ENCODE data around the gene LPP. TPM values are rescaled to one million over a fixed set of nuclear protein-coding genes. Genes with fewer than 3 reads are reported as not detected.

LPP gene
- total and polyA plus RNA-seq, 9 of the 15 experiments (the other 6 are each of a cell fraction or from before 2014, with no cell fraction given), result 0.07 to 0.18 TPM; not detected in 7

DNA sequence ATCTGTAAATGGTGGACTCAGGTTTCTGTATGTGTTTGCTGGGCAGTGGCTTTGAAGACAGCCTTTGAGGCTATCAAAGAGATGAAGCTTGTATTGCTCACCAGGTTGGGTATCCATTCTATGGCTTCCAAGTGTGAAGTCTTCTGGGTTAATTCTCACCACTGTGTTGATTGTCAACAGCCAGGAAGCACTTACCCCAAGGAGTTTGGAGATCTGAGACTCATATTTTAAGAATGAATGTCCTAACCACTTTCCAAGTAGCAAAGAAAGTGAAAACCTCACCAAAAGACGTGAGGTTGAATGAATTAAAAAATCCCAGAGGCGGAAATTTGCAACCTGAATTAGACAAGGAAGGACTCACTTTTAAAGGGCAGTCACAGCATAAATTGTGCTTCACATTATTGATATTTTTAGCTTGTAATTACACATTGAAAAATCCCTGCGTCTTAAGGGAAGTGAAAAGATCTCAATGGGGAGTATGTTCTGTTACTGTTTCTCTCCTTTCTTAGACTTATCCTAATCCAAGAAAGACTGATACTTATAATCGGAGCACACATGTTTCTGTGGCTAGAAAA is 713.8 kb downstream of the LPP start:
- H3K36me3 ChIP-seq (ENCODE audit: control insufficient read depth, insufficient read depth, low read length), result no peaks in the 10 kb centered on the region
- no peak overlapping the region for H3K9ac ChIP-seq (ENCODE audit: insufficient read depth in 1 of 2, low read depth in 2 of 2, low read length in 2 of 2)
- no peaks in the 10 kb centered on the region for H3K9me3 ChIP-seq (replicated peaks; ENCODE audit: control insufficient read depth, insufficient read depth, low read depth, low read length)
- ChIA-PET CTCF (ENCODE audit: low intra/inter-chr PET ratio) (no interaction called here), POLR2A (no interaction called here)
- H3K9me1 ChIP-seq (ENCODE audit: control insufficient read depth, insufficient read depth, low read length), result no peaks in the 10 kb centered on the region
- WGBS (ENCODE audit: insufficient coverage, low coverage, missing lambda C conversion rate), result 0% methylated on average over 4 of the region's 4 CpGs
- no TSS peak for BruUV-seq (replicated peaks)
- no peaks in the 10 kb centered on the region for H3K79me2 ChIP-seq (ENCODE audit: control insufficient read depth, insufficient read depth, low read length)
- H4K20me1 ChIP-seq (replicated peaks; ENCODE audit: control insufficient read depth, insufficient read depth, low read length), result no peaks in the 10 kb centered on the region
- H2AFZ ChIP-seq (ENCODE audit: low read depth, low read length), result no peak overlapping the region
- TF ChIP-seq NCOA2 (IDR thresholded peaks at IDR 0.05; ENCODE audit: partially characterized antibody in 2 of 2), result no peak
- no peak for TF ChIP-seq CHD4 (IDR thresholded peaks at IDR 0.05; ENCODE audit: insufficient read depth, insufficient replicate concordance, low read depth, low read length, poor library complexity, severe bottlenecking)
- no peak for TF ChIP-seq HNRNPL (IDR thresholded peaks at IDR 0.05; ENCODE audit: low read depth, low read length)
- in situ Hi-C loops (cut with MboI), result no loop called here
- intact Hi-C loops (cut with micrococcal nuclease), result no loop called here
- no peak overlapping the region for H3K27ac ChIP-seq (ENCODE audit: extremely low read depth, low read depth, low read length)
- no peak for FAIRE-seq
- no peak for DNase-seq (ENCODE audit: extremely low read depth in 1 of 4, low spot score in 3 of 4)
- H3K27me3 ChIP-seq (ENCODE audit: control insufficient read depth in 2 of 2, insufficient read depth in 2 of 2, low read length in 2 of 2), result no peaks in the 10 kb centered on the region
- ATAC-seq, result no peak
- no peak overlapping the region for H3K4me2 ChIP-seq (ENCODE audit: insufficient read depth, low read length)
- H3K4me1 ChIP-seq (replicated peaks in 1 of 2; ENCODE audit: control insufficient read depth in 2 of 2, insufficient read depth in 2 of 2, low read length in 2 of 2), result no peaks in the 10 kb centered on the region
- no peak overlapping the region for H3K4me3 ChIP-seq

DNA sequence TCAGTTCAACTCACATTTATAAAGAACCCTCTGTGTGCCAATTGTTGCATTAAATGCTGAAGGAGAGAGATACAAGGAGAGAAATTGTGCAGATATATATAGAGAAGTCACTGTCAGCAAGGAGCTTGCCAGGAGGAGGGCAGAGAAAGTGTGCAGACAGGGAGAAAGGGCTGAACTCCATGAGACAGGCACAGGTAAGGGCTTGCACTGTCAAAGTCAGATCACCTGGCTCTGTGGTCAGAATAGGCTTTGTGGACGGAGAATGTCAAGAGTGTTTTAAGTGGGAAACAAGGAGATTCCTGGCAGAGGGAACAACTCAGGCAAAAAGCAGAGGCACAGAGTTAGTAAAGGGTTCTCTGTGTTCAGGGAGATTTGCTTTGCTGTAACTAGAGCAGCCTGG is 714.8 kb downstream of the LPP start:
- intact Hi-C loops (cut with micrococcal nuclease), result no loop called here
- DNase-seq (ENCODE audit: extremely low read depth in 1 of 4, low spot score in 3 of 4) (no peak), ATAC-seq (no peak), FAIRE-seq (no peak)
- H2AFZ ChIP-seq (ENCODE audit: low read depth, low read length), result no peak overlapping the region
- H3K36me3 ChIP-seq (ENCODE audit: control insufficient read depth, insufficient read depth, low read length), result no peaks in the 10 kb centered on the region
- WGBS (ENCODE audit: insufficient coverage, low coverage, missing lambda C conversion rate), result 0% methylated on average over 1 of the region's 1 CpG
- ChIA-PET CTCF (ENCODE audit: low intra/inter-chr PET ratio) (no interaction called here), POLR2A (no interaction called here)
- H3K9me3 ChIP-seq (replicated peaks; ENCODE audit: control insufficient read depth, insufficient read depth, low read depth, low read length), result no peaks in the 10 kb centered on the region
- no peaks in the 10 kb centered on the region for H3K27me3 ChIP-seq (ENCODE audit: control insufficient read depth in 2 of 2, insufficient read depth in 2 of 2, low read length in 2 of 2)
- H3K4me1 ChIP-seq (replicated peaks in 1 of 2; ENCODE audit: control insufficient read depth in 2 of 2, insufficient read depth in 2 of 2, low read length in 2 of 2), result no peaks in the 10 kb centered on the region
- no peak overlapping the region for H3K9ac ChIP-seq (ENCODE audit: insufficient read depth in 1 of 2, low read depth in 2 of 2, low read length in 2 of 2)
- no TSS peak for BruUV-seq (replicated peaks)
- H3K4me3 ChIP-seq, result no peak overlapping the region
- TF ChIP-seq KAT8 (IDR thresholded peaks at IDR 0.05; ENCODE audit: low read depth) (no peak), NFXL1 (CRISPR knock-in tag; IDR thresholded peaks at IDR 0.05) (no peak), PTBP1 (IDR thresholded peaks at IDR 0.05; ENCODE audit: low read depth, low read length) (no peak), ETV6 (IDR thresholded peaks at IDR 0.05; ENCODE audit: borderline replicate concordance in 1 of 2, low read depth in 2 of 2, low read length in 1 of 2) (no peak), ETV6 (CRISPR knock-in tag; IDR thresholded peaks at IDR 0.05; ENCODE audit: borderline replicate concordance) (no peak), SREBF1 (IDR thresholded peaks at IDR 0.05; ENCODE audit: borderline replicate concordance, low read depth, low read length) (no peak)
- TF ChIP-seq, protein P1, sequence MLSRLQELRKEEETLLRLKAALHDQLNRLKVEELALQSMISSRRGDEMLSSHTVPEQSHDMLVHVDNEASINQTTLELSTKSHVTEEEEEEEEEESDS (CRISPR knock-in tag; IDR thresholded peaks at IDR 0.05), result no peak
- TF ChIP-seq, protein P2, sequence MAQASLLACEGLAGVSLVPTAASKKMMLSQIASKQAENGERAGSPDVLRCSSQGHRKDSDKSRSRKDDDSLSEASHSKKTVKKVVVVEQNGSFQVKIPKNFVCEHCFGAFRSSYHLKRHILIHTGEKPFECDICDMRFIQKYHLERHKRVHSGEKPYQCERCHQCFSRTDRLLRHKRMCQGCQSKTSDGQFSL (CRISPR knock-in tag; IDR thresholded peaks at IDR 0.05), result no peak
- TF ChIP-seq, protein P2 (tag; IDR thresholded peaks at IDR 0.05), result no peak
- TF ChIP-seq, protein P3, sequence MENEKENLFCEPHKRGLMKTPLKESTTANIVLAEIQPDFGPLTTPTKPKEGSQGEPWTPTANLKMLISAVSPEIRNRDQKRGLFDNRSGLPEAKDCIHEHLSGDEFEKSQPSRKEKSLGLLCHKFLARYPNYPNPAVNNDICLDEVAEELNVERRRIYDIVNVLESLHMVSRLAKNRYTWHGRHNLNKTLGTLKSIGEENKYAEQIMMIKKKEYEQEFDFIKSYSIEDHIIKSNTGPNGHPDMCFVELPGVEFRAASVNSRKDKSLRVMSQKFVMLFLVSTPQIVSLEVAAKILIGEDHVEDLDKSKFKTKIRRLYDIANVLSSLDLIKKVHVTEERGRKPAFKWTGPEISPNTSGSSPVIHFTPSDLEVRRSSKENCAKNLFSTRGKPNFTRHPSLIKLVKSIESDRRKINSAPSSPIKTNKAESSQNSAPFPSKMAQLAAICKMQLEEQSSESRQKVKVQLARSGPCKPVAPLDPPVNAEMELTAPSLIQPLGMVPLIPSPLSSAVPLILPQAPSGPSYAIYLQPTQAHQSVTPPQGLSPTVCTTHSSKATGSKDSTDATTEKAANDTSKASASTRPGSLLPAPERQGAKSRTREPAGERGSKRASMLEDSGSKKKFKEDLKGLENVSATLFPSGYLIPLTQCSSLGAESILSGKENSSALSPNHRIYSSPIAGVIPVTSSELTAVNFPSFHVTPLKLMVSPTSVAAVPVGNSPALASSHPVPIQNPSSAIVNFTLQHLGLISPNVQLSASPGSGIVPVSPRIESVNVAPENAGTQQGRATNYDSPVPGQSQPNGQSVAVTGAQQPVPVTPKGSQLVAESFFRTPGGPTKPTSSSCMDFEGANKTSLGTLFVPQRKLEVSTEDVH (IDR thresholded peaks at IDR 0.05; ENCODE audit: low read depth, partially characterized antibody), result no peak
- no peaks in the 10 kb centered on the region for H3K79me2 ChIP-seq (ENCODE audit: control insufficient read depth, insufficient read depth, low read length)
- no peaks in the 10 kb centered on the region for H3K9me1 ChIP-seq (ENCODE audit: control insufficient read depth, insufficient read depth, low read length)
- in situ Hi-C loops (cut with MboI), result no loop called here
- H4K20me1 ChIP-seq (replicated peaks; ENCODE audit: control insufficient read depth, insufficient read depth, low read length), result no peaks in the 10 kb centered on the region
- no peak overlapping the region for H3K27ac ChIP-seq (ENCODE audit: extremely low read depth, low read depth, low read length)
- no peak overlapping the region for H3K4me2 ChIP-seq (ENCODE audit: insufficient read depth, low read length)

All from K562 (cell line).